ENCODE data around the gene LYAR.
"Not testable (repeated sequence)": the region's sequence is repeated elsewhere in the genome, so short reads cannot be mapped to it uniquely, and the experiment has no call there.

LYAR gene

GRCh38 chr4:4249866-4250265, 40.1 kb downstream of the LYAR start:
- TF ChIP-seq CTCF (conservative IDR thresholded peaks at IDR 0.05) (no peak), ZFX (IDR thresholded peaks at IDR 0.05) (no peak)
- no peak overlapping the region for H3K27ac ChIP-seq

GRCh38 chr4:4249342-4249741, 40.6 kb downstream of the LYAR start:
- not testable (repeated sequence) for H3K27ac ChIP-seq

GRCh38 chr4:4248885-4249203, 41.1 kb downstream of the LYAR start:
- TF ChIP-seq ZFX (IDR thresholded peaks at IDR 0.05): no peak
- TF ChIP-seq CTCF (conservative IDR thresholded peaks at IDR 0.05): no peak
- peak overlapping the region; percentile 95 for H3K27ac ChIP-seq

GRCh38 chr4:4248029-4248884, 41.7 kb downstream of the LYAR start, which contains the start of gene TMEM128:
Gene TMEM128, minus strand, starts transcription at chr4:4248223. Its CDS starts 21 bp downstream, at chr4:4248202.
- TF ChIP-seq CTCF (conservative IDR thresholded peaks at IDR 0.05) (peak; percentile 15; the same call in 1 of the 2 replicates), ZFX (IDR thresholded peaks at IDR 0.05) (peak; percentile 82)
- H3K27ac ChIP-seq: peak within 1 kb of the TSS; percentile 95

- TF ChIP-seq CTCF (conservative IDR thresholded peaks at IDR 0.05) (no peak), ZFX (IDR thresholded peaks at IDR 0.05) (no peak)
- peak overlapping the region; percentile 95 for H3K27ac ChIP-seq
These were observed 42.3 kb downstream of the LYAR start for GRCh38 chr4:4247696-4248028.

GRCh38 chr4:4245172-4245571, 44.8 kb downstream of the LYAR start:
- TF ChIP-seq ZFX (IDR thresholded peaks at IDR 0.05) (no peak), CTCF (conservative IDR thresholded peaks at IDR 0.05) (no peak)
- no peak overlapping the region for H3K27ac ChIP-seq

GRCh38 chr4:4239551-4239950, 50.4 kb downstream of the LYAR start:
- H3K27ac ChIP-seq: not testable (repeated sequence)

GRCh38 chr4:4233610-4234009, 56.3 kb downstream of the LYAR start:
- TF ChIP-seq ZFX (IDR thresholded peaks at IDR 0.05) (no peak), CTCF (conservative IDR thresholded peaks at IDR 0.05) (no peak)
- no peak overlapping the region for H3K27ac ChIP-seq
